BJ (cell line): ENCODE results near the gene YAE1. TPM values are rescaled to one million over a fixed set of nuclear protein-coding genes. Genes with fewer than 3 reads are reported as not detected.

Source experiments
- CTCF ChIA-PET: fragments of 350-600 bp; formaldehyde crosslinking; extraction: SDS; loops from one replicate; lab custom pipeline; 2021; ENCODE audit warnings: antibody characterized with exemption, inconsistent platforms; lab: Yijun Ruan, JAX
- POLR2A ChIA-PET: fragments of 300-600 bp; sonication (Branson Sonifier 250); formaldehyde crosslinking; extraction: SDS; loops from one replicate; lab custom pipeline; 2021; ENCODE audit warnings: antibody characterized with exemption; lab: Charles Lee
- DNase-seq: peaks from one replicate; pipeline ENCODE4 v3.0.0-alpha.2; 2011; ENCODE audit warnings: low read depth
- H3K27me3 ChIP-seq: 2 replicates; pipeline ENCODE4 v1.6.0; 2011; ENCODE audit warnings: low read length; ENCODE audit not compliant: control insufficient read depth, insufficient read depth
- H3K36me3 ChIP-seq: 2 replicates; pipeline ENCODE4 v1.5.1; 2011; ENCODE audit warnings: low read length; ENCODE audit not compliant: control insufficient read depth, insufficient read depth
- H3K4me3 ChIP-seq: 2 replicates; pipeline ENCODE4 v1.5.1; 2011; ENCODE audit warnings: low read depth, mild to moderate bottlenecking, control low read depth, low read length
- CTCF ChIP-seq: IDR thresholded peaks from 2 replicates; pipeline ENCODE4 v1.5.1; 2011; ENCODE audit warnings: low read depth, mild to moderate bottlenecking, control low read depth, inconsistent platforms, low read length, moderate library complexity; ENCODE audit not compliant: insufficient read depth
- polyA plus RNA-seq: library from polyadenylated mRNA; depleted of rRNA; stranded (reverse); fragments of >200 nt; gene quantifications from 2 replicates; pipeline ENCODE4 v1.2.3, GENCODE V29; 2011

The YAE1 gene
- polyA plus RNA-seq, 1 experiment, result 17.0 TPM

- Histone ChIP-seq H3K27me3 (no peaks in the 10 kb centered on the region), H3K36me3 (no peaks in the 10 kb centered on the region), H3K4me3 (no peak overlapping the region)
- no peak for TF ChIP-seq CTCF
- DNase-seq, result no peak
- POLR2A ChIA-PET, result no interaction called here
- CTCF ChIA-PET, result interaction anchor here (0.9 to 1.4 kb wide), 3 partner anchors 13 to 23 kb away, joined by 3 to 5 read pairs (median 3); no protein-coding TSS in a partner anchor
Observed at GRCh38 chr7:39603924-39604323, 37.7 kb downstream of the YAE1 start.

GRCh38 chr7:39605087-39605486 lies 38.9 kb downstream of the YAE1 start:
- Histone ChIP-seq H3K4me3 (no peak overlapping the region), H3K27me3 (no peaks in the 10 kb centered on the region), H3K36me3 (no peaks in the 10 kb centered on the region)
- ChIA-PET CTCF (no interaction called here), POLR2A (interaction anchor here (0.5 kb wide), 1 partner anchor 734 kb away, joined by 8 read pairs; no protein-coding TSS in a partner anchor)
- TF ChIP-seq CTCF, result no peak
- no peak for DNase-seq

- no peaks in the 10 kb centered on the region for H3K27me3 ChIP-seq
- POLR2A ChIA-PET, result interaction anchor here (0.6 kb wide), 2 partner anchors 12 to 143 kb away, joined by 3 to 4 read pairs; no protein-coding TSS in a partner anchor
- CTCF ChIA-PET, result no interaction called here
- H3K4me3 ChIP-seq, result no peak overlapping the region
- no peak for DNase-seq
- no peaks in the 10 kb centered on the region for H3K36me3 ChIP-seq
- no peak for TF ChIP-seq CTCF
Observed at GRCh38 chr7:39606352-39606751, 40.1 kb downstream of the YAE1 start.

- no peaks in the 10 kb centered on the region for H3K36me3 ChIP-seq
- DNase-seq, result no peak
- no peak overlapping the region for H3K4me3 ChIP-seq
- POLR2A ChIA-PET, result no interaction called here
- no peaks in the 10 kb centered on the region for H3K27me3 ChIP-seq
- CTCF ChIA-PET, result no interaction called here
- TF ChIP-seq CTCF, result no peak
Observed at GRCh38 chr7:39606941-39607340, 40.7 kb downstream of the YAE1 start.

GRCh38 chr7:39607865-39608264 lies 41.7 kb downstream of the YAE1 start:
- DNase-seq, result no peak
- no peak overlapping the region for H3K4me3 ChIP-seq
- ChIA-PET POLR2A (no interaction called here), CTCF (interaction anchor here (1.3 kb wide), 1 partner anchor 28 kb away, joined by 4 read pairs; no protein-coding TSS in a partner anchor)
- H3K27me3 ChIP-seq, result no peaks in the 10 kb centered on the region
- no peaks in the 10 kb centered on the region for H3K36me3 ChIP-seq
- TF ChIP-seq CTCF, result no peak
